GM18508 (cell line): ENCODE measurements around the gene NAT10.
"Not testable (repeated sequence)": the region's sequence is repeated elsewhere in the genome, so short reads cannot be mapped to it uniquely, and the experiment has no call there.

Experiments used
- ATAC-seq: cut with Tn5 transposase; IDR thresholded peaks from one replicate; pipeline ENCODE4 v1.9.1; 2021; ENCODE audit warnings: moderate number of reproducible peaks; ENCODE audit not compliant: insufficient read depth, unreplicated experiment

The NAT10 gene

DNA sequence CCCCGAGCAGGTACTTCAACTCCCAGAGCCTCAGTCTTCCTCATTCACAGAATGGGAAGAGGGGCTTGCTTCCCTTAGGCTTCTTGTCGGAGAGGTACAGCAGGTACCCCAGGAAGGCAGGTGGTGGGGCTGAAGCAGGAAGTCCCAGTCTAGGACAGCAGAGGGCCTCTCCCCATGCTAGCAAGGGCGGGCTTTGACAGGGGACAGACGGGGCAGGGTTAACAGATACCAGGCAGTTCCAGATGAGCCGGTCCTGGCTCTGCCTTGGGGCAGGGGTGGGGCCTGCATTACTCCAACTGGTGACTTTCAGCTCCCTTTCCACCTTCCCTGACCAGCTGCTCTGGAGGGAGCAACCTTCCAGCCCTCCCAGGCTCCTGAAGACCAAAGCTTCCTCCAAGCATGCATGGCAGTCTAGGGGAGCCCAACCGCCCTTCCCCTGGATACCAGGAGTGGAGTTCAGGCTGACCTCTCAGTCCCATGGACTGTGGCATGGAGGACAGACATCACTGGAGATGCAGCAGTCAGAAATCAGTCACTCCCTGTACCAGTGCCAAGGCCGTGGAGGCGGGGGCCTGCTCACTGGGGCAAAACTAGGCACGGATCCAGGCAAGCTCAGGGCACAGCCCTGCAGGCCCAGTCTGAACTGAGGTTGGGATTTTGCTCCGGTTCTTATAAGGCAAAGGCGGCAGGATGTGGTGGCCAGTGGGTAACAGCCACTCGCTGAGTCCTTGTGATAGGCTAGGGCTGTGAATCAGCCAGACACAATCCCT, 60.5 kb downstream of the NAT10 start:
- ATAC-seq: no peak

DNA sequence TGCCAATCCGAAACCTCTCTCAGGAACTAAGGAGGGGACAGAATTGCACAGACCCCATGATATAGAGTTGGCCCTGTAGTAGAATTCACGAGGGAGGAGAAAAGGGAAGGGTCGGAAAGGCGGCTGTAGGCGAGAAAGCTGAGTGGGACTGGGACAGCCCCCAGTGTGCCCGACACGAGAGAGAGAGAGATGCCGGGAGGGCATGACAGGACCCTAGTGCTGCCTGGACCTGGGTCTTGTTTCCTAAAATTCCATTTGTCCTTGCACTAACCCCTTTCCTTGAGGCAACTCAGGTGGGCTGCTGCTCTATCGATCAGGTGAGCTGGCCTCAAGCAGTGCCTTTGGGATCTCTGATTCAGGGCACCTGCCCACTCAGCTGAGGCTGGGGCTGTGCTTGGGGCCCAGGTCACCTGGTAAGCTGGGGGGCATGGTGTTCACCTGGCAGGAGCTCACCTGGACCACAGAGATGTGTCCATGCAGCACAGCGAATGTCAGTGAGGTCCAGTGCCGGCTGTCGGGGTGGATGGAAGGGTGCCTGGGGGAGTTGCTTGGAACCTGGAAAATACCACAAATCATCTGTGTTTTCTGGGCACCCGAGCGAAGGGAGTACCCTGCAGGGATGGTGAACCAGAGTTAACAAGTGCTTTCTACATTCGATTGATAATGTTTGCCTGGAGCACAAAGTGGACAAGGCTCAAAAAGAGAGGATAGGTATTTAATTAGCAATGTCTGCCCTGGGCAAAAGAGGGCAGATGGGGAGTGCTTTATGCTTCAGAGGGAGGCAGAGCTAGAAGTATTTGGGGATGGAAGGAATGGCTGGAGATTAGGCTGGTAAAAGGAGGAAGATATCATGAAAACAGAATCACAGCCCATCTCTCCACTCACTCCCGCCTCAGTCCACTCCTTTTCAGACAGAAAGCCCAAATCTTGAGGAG, 61.6 kb downstream of the NAT10 start:
- ATAC-seq: no peak

DNA sequence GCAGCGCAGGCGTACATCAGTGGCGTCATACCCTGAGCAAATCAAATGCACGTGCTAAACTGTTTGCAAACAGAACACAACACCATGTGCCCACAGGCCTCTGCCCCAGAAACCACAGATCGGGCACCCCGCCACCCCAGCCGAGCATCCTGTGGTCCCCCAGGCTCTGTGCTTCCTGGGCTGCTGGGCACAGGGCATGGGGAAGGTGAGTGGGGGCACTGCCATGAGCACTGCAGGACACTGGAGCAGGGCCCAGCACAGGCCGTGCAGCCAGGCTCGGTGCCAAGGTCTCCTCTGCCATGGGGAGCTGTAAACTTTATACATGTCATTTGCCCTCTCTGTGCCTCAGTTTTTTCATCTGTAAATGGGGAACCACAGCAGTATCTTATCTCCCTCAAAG, 62.5 kb downstream of the NAT10 start:
- no peak for ATAC-seq

DNA sequence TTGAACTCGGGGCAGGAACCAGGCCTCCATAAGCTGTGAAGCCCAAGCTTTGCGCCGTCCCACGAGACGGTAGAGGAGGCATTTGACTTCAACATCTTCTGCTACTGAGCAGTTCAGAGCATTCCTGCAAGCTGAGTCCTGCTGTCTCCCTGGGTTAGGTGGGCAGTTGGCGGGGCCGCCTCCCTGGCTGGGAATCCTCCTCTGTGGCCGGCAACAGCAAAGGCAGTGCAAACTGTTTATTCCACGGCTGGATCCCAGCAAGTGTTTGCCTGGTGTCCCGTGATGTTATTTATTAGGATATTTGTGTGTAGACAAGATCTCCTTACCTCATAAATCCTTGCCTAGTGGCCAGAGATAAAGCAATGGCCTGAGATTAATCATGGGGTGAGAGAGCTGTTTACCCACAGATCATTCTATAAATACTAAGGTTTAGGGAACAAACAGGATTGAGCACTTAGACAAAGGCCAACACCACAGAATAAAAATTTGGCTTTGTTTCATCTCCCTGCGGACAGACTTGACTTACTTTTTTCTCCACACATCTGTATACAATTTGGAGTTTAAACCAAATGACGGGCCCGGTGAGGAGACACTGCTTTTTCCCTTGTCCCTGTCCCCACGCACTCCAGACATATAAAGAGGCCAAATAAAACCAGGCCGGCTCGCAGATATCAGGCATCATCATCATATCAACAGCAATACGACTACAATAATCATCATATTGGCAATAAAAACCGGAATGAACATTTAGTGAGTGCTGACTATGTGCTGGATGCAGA, 63.4 kb downstream of the NAT10 start:
- ATAC-seq: no peak

DNA sequence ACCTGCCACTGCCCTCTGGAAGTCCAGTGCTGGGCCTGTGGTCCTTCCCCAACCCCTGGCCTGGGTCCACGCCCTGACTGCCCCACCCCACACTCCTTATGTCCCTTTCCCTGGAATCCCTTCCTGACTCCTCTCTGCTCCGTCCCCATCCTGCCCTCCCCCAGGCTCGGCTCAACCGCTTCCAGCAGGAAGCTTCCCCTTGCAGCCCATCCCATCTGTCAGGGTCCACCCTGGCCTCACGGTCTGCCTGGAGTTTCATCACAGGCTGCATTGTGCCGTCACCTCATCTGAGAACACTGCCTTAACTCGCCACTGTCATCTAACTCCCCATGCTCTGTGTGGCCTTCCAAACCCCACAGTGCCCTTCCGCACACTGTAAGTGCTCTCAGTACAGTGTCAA, 64.3 kb downstream of the NAT10 start:
- ATAC-seq: no peak

DNA sequence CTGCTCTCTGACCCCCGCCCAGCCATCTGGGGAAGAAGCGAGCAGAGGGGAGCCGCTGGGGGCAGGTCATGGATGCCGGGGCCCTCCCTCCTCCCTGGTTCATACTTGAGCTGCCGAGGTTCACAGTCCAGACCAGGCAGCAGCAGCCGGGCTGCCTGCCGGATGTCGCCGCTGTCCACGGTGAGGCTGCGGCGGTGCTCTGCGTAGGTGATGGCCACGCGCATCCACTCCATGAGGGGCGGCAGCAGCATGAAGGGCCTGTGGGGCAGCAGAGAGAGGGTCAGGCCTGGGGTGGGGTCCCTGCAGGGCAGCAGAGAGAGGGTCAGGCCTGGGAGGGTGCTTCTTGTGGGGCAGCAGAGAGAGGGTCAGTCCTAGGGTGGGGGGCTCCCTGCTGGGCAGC, 67.6 kb downstream of the NAT10 start:
- ATAC-seq: no peak

DNA sequence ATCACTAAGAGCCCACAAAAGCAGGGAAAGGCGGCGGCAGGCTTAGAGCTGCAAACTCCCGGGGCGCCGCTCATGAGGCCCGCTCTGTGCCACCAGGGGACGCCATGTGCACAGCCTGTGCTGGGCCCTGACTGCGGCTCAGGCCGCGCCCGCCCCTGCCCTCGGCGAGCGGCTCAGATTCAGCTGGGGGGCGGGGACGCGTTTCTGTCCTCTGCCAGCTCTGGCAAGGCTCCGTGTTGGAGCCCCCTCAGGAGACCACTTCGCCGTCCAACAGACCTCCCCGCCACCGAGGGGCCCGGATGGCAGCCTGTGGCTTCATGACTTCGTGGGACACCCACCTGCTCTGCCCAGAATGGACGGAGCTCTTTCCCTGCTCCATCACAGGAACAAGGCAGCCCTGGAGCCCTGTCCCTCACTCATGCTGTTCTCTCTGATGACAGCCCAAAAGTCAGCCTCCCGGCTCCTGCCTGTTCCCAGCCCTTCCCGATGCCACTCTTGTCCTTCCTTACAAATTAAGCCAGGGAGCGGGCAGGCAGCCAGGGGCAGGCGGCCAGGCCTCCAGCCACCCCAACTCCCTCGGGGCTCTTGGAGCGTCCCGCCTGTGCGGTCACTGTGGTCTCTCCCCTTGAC, 69.1 kb downstream of the NAT10 start:
- ATAC-seq: no peak

DNA sequence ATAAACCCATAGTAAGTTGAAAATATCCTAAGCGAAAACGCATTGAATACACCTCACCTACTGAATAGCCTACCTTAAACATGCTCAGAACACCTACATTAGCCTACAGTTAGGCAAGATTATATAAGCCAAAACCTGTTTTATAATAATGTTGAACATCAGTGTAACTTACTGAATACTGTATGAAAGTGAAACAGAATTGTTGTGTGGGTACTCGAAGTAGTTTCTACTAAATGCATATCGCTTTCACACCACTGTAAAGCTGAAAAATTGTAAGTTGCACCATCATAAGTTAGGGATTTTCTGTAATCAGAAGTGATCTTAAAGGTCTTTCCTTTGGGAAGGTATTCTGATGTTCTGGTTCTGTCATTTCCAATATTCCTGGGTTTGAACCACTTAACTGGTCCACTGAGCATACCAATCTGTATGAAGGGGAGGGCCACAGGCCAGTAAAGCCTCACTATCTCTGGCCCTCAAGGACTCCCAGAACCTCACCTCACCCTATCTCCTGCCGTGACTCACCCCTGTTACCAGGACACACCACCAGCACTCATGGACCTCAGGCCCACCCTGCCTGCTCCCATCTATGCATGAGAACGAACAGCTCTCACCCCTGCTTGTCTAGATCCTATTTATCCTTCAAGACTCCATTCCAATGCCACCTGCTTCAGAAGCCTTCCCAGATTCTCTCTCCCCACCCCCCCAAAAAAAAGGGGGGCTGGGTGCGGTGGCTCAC, 70.0 kb downstream of the NAT10 start:
- ATAC-seq: no peak

DNA sequence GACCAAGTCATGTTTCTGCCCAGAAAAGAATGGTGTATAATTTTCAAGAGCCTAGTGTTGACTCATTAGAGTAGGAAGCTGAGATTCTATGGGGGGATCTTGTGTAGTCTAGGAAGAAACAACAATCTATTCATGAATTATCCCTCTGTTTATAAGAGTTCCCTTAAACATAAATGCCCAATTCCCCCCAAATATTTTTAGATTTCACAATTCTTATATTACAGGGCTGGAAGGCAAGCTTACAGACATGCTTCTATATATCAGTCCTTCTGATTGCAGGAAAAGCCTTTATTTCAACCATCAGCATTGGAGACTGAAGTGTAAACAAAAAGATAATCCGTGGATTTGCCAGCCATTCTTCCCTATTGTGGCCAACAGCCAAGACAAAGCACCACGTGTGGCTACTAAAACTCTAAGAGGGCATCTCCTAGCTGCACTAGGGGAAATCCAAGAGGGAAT, 71.4 kb downstream of the NAT10 start:
- no peak for ATAC-seq

DNA sequence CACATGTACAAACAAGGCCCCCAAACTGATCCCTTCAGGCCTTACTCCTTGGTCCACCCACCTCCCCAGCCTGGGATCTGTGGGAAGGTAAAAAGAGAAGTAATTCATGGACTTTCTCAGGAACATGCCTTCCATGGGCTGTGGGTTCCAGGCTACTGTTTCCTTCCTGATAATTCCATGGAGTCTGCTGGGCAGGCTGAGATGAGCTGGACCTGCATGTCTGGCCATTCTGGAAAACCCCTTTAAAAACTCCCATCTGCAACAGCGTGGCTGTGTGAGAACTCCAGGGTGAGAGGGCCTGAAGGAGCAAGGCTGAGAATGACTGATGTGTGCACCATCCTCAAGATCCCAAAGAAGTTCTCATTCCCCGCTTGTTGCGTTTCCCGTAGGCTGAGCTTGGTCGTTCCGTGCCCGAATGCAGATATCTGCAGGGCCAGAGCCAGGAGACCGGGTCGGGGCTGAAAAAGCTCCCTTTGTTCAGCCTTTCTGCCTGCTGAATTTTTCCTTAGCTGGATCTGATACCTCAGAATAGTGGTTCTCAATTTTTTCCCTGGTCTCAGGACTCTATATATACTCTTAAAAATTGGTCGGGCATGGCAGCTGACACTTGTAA, 72.9 kb downstream of the NAT10 start:
- no peak for ATAC-seq

DNA sequence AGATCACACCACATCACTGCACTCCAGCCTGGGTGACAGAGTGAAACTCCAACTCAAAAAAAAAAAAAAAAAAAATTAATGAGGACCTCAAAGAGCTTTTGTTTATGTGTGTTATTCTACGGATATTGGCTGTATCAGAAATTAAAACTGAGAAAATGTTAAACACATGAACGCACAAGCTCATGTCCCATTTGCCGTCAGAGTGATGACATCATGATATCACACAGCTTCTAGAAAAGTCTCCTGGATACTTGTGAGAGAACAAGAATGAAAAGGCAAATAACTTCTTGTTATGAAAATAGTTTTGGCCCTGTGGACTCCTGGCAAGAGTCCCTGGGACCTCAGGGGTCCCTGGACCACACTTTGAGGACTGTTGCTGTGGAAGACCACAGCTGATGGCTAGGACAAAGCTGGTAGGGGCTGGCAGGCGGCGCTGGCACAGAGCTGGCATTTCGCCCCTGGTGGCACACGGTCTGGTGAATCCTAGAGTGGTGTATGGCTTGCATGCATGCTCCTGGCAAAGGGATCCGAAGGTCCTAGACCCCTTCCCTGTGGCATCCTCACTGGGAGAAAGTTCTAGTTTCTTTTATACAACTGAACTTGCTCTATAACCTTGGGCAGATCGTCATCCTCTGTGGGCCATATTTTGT, 73.7 kb downstream of the NAT10 start:
- no peak for ATAC-seq

DNA sequence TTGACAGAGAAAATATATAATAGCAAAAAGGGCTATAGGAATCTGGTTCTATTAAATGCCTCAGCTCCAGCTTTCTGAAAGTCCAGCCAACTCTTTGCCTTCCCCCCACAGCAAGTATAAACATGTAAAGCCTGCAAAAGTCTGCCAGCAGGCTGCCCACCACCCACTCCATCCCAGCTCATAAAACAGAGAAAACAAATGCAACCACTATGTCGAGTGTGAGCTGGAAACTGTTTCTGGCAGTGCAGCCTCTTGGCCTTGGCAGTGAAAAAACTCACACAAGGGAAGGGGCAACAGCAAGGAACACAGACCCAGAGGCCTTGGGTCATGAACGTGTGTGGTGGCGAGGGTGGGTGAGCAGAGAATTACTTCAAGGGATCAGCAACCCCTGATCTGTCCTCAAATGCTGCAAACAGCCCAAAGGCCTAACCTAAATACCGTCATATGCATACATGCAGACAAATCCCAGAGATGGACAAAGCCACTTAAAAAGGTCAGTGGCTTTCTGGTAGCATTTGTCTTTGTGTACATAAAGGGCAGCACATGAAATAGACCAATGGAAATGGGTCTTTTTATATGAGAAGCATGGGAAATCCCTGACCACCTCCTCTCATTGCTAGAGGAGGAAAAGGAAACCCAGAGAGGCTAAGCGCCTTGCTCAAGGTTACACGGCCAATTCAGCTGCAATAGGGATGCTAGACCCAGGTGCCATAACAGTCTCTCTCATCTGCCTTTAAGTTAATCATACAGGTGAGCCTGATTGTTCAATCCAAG, 74.8 kb downstream of the NAT10 start:
- no peak for ATAC-seq

DNA sequence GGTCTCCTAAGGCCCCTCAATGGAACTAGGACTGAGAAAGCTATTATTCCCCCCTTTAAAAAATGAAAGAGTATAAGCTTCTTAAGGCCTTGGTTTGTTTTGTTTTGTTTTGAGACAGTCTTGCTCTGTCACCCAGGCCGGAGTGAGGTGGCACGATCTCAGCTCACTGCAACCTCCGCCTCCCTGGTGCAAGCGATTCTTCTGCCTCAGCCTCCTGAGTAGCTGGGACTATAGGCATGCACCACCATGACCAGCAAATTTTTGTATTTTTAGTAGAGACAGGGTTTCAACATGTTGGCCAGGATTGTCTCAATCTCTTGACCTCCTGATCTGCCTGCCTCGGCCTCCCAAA, 75.4 kb downstream of the NAT10 start:
- ATAC-seq: not testable (repeated sequence)

DNA sequence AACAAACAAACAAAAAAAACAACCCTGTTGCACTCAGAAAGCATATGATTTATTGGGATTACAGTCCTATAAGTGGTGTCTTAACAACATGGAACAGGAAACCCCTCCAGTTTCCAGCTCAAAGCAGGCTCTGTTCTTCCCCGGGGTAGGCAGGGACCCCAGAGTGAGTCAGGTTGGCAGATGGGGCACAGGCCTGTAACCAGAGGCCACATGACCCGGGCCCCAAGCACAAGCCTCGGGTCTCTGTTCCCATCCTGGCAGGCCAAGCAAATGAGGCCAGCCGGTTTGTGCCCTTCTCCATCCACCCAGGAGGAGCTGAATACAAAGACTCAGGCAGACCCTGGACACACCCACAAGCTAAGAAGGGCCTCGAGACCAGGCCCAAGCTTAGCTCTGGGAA, 75.8 kb downstream of the NAT10 start:
- no peak for ATAC-seq

DNA sequence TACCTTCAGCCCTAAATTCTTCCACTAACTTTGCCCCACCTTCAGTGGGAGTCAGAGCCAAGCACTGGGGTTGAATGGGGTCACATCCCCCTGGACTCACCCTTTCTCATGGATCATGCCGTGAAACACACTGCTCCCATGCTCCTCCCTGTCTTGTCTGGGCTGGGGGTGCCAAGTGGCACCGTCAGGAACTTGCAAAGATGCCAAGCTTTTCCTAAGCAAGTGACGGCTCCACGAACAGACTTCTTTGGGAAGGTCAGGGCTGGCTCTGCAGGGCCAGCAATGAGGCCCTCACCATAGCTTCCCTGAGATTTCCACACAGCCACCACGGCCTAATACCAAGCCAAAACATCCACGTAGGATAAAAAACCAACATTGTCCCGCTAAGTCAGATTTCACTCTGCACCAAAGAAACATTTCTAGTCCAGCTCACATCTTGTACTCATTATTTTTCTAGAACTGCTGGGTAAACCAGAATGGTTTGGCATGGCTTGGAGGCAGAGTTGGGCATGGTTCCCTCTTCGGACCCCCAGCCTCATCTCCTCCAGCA, 76.5 kb downstream of the NAT10 start:
- no peak for ATAC-seq

DNA sequence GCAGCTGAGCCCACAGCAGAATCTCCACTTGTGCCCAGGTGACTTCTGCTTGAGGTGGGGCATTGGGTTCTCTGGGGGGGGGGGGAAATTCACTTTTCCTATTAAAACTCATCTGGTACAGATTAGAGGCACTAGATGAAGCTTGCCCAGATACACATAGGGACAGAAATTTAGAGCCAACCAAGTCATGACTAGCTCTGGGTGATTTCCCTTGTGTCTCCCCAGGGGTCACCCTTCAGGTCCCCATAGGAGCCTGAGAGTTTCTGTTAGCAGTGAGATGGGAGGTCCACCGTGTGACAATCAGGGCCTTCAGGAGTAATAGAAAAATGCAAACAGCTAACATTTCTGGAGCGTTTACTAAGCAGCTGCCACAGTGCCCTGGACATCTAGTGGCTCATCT, 77.0 kb downstream of the NAT10 start:
- ATAC-seq: no peak

DNA sequence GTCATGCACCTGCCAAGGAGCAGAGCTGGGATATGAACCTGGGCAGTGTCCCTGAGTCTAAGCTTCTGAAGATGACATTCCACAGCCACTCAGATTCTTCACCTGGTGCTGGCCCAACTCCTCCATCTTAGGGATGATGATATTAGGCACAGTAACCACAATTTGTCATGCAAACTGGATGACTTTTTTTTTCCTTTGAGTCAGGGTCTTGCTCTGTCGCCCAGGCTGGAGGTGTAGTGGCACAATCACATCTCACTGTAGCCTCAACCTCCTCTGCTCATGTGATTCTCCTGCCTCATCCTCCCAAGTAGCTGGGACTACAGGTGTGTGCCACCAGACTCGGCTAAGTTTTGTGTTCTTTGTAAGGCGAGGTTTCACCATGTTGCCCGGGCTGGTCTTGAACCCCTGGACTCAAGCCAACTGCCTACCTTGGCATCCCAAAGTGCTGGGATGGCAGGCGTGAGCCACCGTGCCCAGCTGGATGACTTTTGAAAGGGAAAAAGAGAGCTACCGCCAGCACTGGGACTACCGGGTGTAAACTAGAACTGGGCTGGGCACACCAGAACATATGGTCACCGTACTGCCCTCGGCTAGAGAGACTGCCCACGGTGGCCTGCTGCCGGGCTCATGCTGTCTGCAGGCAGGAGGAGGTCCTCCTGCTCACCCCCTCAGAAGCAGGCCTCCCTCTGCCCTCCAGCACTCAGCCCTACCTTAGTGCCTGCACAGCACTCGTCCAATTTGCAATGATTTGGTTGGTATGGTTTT, 77.7 kb downstream of the NAT10 start:
- ATAC-seq: no peak
